Measurements from ENCODE around the gene CENPH. TPM values are rescaled to one million over a fixed set of nuclear protein-coding genes. Genes with fewer than 3 reads are reported as not detected.

The CENPH gene
- total RNA-seq, 2 experiments from 2014 or later: 4.0 to 5.6 TPM

- no peaks in the 10 kb centered on the region for H3K36me3 Mint-ChIP-seq (ENCODE audit: low read depth)
- ChIA-PET POLR2A (no interaction called here), CTCF (no interaction called here)
- H3K27me3 Mint-ChIP-seq: no peaks in the 10 kb centered on the region
- Histone ChIP-seq H3K4me3 (ENCODE audit: low read length) (no peak overlapping the region), H3K9me3 (ENCODE audit: control insufficient read depth in 1 of 2, insufficient read depth in 1 of 2, low read length in 2 of 2) (no peaks in the 10 kb centered on the region), H3K27ac (ENCODE audit: low read depth in 1 of 2, low read length in 2 of 2) (no peak overlapping the region), H3K27me3 (ENCODE audit: control insufficient read depth in 1 of 2, insufficient read depth in 2 of 2, low read length in 2 of 2) (no peaks in the 10 kb centered on the region), H3K4me1 (ENCODE audit: insufficient read depth, low read length) (no peaks in the 10 kb centered on the region), H3K36me3 (ENCODE audit: insufficient read depth, low read length) (no peaks in the 10 kb centered on the region)
- no peaks in the 10 kb centered on the region for H3K4me1 Mint-ChIP-seq (ENCODE audit: low read depth)
- no peaks in the 10 kb centered on the region for H3K9me3 Mint-ChIP-seq
- no peak for DNase-seq
- H3K4me3 Mint-ChIP-seq: no peak overlapping the region
- TF ChIP-seq, protein P1, sequence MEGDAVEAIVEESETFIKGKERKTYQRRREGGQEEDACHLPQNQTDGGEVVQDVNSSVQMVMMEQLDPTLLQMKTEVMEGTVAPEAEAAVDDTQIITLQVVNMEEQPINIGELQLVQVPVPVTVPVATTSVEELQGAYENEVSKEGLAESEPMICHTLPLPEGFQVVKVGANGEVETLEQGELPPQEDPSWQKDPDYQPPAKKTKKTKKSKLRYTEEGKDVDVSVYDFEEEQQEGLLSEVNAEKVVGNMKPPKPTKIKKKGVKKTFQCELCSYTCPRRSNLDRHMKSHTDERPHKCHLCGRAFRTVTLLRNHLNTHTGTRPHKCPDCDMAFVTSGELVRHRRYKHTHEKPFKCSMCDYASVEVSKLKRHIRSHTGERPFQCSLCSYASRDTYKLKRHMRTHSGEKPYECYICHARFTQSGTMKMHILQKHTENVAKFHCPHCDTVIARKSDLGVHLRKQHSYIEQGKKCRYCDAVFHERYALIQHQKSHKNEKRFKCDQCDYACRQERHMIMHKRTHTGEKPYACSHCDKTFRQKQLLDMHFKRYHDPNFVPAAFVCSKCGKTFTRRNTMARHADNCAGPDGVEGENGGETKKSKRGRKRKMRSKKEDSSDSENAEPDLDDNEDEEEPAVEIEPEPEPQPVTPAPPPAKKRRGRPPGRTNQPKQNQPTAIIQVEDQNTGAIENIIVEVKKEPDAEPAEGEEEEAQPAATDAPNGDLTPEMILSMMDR (IDR thresholded peaks at IDR 0.05): no peak
- no peak for ATAC-seq (ENCODE audit: poor library complexity)
- intact Hi-C loops (cut with DNase I, micrococcal nuclease): no loop called here
- no peak overlapping the region for H3K27ac Mint-ChIP-seq
Measured at GRCh38 chr5:69148981-69149675, 40.3 kb upstream of the CENPH start.

GRCh38 chr5:69149676-69150010, 39.7 kb upstream of the CENPH start:
- CTCF ChIA-PET: no interaction called here
- no peaks in the 10 kb centered on the region for H3K27me3 ChIP-seq (ENCODE audit: control insufficient read depth in 1 of 2, insufficient read depth in 2 of 2, low read length in 2 of 2)
- H3K9me3 ChIP-seq (ENCODE audit: control insufficient read depth in 1 of 2, insufficient read depth in 1 of 2, low read length in 2 of 2): no peaks in the 10 kb centered on the region
- POLR2A ChIA-PET: no interaction called here
- Mint-ChIP-seq H3K27ac (no peak overlapping the region), H3K9me3 (no peaks in the 10 kb centered on the region), H3K4me3 (no peak overlapping the region), H3K36me3 (ENCODE audit: low read depth) (no peaks in the 10 kb centered on the region), H3K27me3 (no peaks in the 10 kb centered on the region), H3K4me1 (ENCODE audit: low read depth) (no peaks in the 10 kb centered on the region)
- intact Hi-C loops (cut with DNase I, micrococcal nuclease): no loop called here
- ATAC-seq (ENCODE audit: poor library complexity) (no peak), DNase-seq (no peak)
- H3K36me3 ChIP-seq (ENCODE audit: insufficient read depth, low read length): no peaks in the 10 kb centered on the region
- no peak overlapping the region for H3K27ac ChIP-seq (ENCODE audit: low read depth in 1 of 2, low read length in 2 of 2)
- TF ChIP-seq, protein P1 (IDR thresholded peaks at IDR 0.05): no peak
- H3K4me3 ChIP-seq (ENCODE audit: low read length): no peak overlapping the region
- H3K4me1 ChIP-seq (ENCODE audit: insufficient read depth, low read length): no peaks in the 10 kb centered on the region

GRCh38 chr5:69152731-69153130, 36.7 kb upstream of the CENPH start:
- Histone ChIP-seq H3K36me3 (ENCODE audit: insufficient read depth, low read length) (no peaks in the 10 kb centered on the region), H3K27ac (ENCODE audit: low read depth in 1 of 2, low read length in 2 of 2) (no peak overlapping the region), H3K9me3 (ENCODE audit: control insufficient read depth in 1 of 2, insufficient read depth in 1 of 2, low read length in 2 of 2) (no peaks in the 10 kb centered on the region), H3K27me3 (ENCODE audit: control insufficient read depth in 1 of 2, insufficient read depth in 2 of 2, low read length in 2 of 2) (no peaks in the 10 kb centered on the region), H3K4me1 (ENCODE audit: insufficient read depth, low read length) (no peaks in the 10 kb centered on the region), H3K4me3 (ENCODE audit: low read length) (no peak overlapping the region)
- ATAC-seq (ENCODE audit: poor library complexity): no peak
- Mint-ChIP-seq H3K27me3 (no peaks in the 10 kb centered on the region), H3K9me3 (no peaks in the 10 kb centered on the region), H3K4me3 (no peak overlapping the region), H3K27ac (no peak overlapping the region), H3K36me3 (ENCODE audit: low read depth) (no peaks in the 10 kb centered on the region), H3K4me1 (ENCODE audit: low read depth) (no peaks in the 10 kb centered on the region)
- DNase-seq: no peak
- CTCF ChIA-PET: no interaction called here
- intact Hi-C loops (cut with DNase I, micrococcal nuclease): no loop called here
- POLR2A ChIA-PET: no interaction called here
- TF ChIP-seq, protein P1 (IDR thresholded peaks at IDR 0.05): no peak
